ENCODE measurements around the gene DNAJB6. TPM values are rescaled to one million over a fixed set of nuclear protein-coding genes. Genes with fewer than 3 reads are reported as not detected.

DNAJB6 gene
- total RNA-seq, 1 donor from 2014 or later: 93.1 TPM

DNA sequence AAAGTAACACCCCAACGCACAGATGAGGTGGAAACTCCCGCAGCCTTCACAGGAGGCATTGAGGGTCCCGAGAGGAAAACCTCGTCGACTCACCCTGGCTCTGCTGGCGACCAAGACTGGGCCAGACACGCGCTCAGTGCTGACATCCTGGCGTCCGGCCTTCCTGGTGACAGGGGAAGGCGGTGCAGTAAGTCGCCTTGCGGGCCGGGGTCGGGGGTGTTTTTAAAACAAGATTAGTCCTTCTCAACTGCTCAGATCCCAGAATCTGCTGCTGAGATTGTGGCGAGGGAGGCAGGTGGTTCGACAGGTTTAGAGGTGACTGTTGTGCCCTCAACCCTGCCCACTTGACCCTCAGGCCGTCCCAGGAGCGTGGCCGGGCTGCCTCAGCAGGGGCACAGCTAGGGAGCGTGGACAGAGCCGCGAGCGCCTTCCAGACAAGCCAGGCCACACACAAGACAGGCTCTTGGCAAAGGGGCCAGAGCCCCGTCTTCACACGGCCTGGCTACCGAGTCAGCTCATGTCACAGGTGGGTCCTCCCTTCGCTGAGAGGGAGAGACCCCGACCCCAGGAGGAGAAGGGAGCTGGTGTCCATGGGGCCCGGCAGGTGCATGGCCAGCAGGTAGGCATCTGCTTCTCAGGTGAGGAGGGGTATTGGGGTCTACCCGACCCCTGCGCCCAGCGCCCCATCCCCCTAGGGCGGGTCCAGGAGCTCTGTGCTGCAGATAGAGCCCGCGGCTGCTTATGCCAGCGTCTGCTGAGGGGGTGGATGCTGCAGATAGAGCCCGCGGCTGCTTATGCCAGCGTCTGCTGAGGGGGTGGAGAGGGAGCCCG is 81.6 kb downstream of the DNAJB6 start:
- H3K27me3 ChIP-seq: no peaks in the 10 kb centered on the region
- H3K27ac ChIP-seq: no peak overlapping the region
- TF ChIP-seq POLR2A (IDR thresholded peaks at IDR 0.05) (no peak), POLR2AphosphoS5 (IDR thresholded peaks at IDR 0.05; ENCODE audit: insufficient read depth in 1 of 2, low read depth in 1 of 2) (no peak)
- TF ChIP-seq, protein P1, sequence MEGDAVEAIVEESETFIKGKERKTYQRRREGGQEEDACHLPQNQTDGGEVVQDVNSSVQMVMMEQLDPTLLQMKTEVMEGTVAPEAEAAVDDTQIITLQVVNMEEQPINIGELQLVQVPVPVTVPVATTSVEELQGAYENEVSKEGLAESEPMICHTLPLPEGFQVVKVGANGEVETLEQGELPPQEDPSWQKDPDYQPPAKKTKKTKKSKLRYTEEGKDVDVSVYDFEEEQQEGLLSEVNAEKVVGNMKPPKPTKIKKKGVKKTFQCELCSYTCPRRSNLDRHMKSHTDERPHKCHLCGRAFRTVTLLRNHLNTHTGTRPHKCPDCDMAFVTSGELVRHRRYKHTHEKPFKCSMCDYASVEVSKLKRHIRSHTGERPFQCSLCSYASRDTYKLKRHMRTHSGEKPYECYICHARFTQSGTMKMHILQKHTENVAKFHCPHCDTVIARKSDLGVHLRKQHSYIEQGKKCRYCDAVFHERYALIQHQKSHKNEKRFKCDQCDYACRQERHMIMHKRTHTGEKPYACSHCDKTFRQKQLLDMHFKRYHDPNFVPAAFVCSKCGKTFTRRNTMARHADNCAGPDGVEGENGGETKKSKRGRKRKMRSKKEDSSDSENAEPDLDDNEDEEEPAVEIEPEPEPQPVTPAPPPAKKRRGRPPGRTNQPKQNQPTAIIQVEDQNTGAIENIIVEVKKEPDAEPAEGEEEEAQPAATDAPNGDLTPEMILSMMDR (IDR thresholded peaks at IDR 0.05): no peak
- DNase-seq (ENCODE audit: extremely low spot score in 2 of 2): no peak
- no peaks in the 10 kb centered on the region for H3K9me3 ChIP-seq
- no peaks in the 10 kb centered on the region for H3K4me1 ChIP-seq
- H3K4me3 ChIP-seq: no peak overlapping the region
- intact Hi-C loops (cut with DNase I): no loop called here
- H3K36me3 ChIP-seq: peaks cover 0 to 43% of the 10 kb centered on the region in 2 donors

DNA sequence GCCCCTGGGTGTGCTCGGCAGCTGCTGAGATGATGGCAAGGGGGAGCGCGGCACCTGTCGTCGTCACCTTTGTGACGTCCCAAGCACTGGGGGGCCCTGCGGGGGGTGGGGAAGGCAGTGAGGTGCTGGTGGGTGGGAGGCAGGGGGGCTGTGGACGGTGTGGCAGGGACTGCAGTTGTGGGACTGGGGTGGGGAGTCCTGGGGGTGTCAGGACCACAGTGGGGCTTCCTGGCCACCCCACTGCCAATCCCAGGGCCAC is 82.2 kb downstream of the DNAJB6 start:
- Histone ChIP-seq H3K9me3 (no peaks in the 10 kb centered on the region), H3K27ac (no peak overlapping the region), H3K4me1 (no peaks in the 10 kb centered on the region), H3K27me3 (no peaks in the 10 kb centered on the region), H3K36me3 (peaks cover 0 to 41% of the 10 kb centered on the region in 2 donors), H3K4me3 (no peak overlapping the region)
- no peak for DNase-seq (ENCODE audit: extremely low spot score in 2 of 2)
- TF ChIP-seq, protein P1 (IDR thresholded peaks at IDR 0.05): no peak
- TF ChIP-seq POLR2AphosphoS5 (IDR thresholded peaks at IDR 0.05; ENCODE audit: insufficient read depth in 1 of 2, low read depth in 1 of 2) (no peak), POLR2A (IDR thresholded peaks at IDR 0.05) (no peak)
- intact Hi-C loops (cut with DNase I): no loop called here

DNA sequence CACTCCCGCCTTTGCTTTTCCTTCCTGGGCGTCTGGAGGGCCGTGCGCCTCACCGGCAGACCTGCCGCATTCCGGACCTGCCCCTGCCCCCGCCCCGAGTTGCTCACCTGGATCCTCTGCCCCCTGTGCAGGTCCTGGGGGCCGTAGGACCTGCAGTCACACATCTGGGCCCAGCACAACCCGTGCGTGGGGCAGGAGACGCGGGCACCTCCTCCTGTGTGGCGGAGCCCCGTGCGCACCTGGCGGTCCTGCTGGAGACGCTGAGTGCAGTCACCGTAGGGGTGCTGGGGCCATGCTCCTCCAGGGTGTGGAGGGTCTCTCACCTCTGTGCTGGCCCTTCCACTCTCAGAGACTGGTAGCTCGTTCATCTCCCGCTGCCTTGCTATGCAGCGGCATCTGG is 85.5 kb downstream of the DNAJB6 start:
- intact Hi-C loops (cut with DNase I): no loop called here
- H3K4me3 ChIP-seq: no peak overlapping the region
- H3K36me3 ChIP-seq: peaks cover 0 to 13% of the 10 kb centered on the region in 2 donors
- H3K27me3 ChIP-seq: no peaks in the 10 kb centered on the region
- no peaks in the 10 kb centered on the region for H3K9me3 ChIP-seq
- H3K4me1 ChIP-seq: no peaks in the 10 kb centered on the region
- no peak for DNase-seq (ENCODE audit: extremely low spot score in 2 of 2)
- no peak overlapping the region for H3K27ac ChIP-seq
- TF ChIP-seq POLR2A (IDR thresholded peaks at IDR 0.05) (no peak), POLR2AphosphoS5 (IDR thresholded peaks at IDR 0.05; ENCODE audit: insufficient read depth in 1 of 2, low read depth in 1 of 2) (no peak)
- TF ChIP-seq, protein P1 (IDR thresholded peaks at IDR 0.05): no peak

DNA sequence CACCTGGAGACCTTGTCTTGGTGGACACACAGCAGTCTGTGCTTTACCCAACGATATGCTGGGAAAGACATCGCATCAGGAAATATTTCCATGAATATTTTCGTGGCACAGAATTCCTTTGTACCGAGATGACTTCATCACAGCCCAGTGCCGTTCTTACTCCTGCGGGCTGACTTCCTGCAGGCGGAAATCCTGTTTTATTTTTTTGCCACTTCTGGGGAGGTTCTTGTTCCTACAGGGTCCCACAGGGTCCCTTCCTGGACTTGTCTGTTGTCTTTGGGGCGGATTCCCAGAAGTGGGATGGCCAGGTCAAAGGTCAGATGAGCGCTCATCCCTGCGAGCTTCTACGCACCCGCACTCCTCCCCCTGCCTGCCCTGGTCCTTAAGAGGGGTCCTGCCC is 86.5 kb downstream of the DNAJB6 start:
- H3K9me3 ChIP-seq: no peaks in the 10 kb centered on the region
- DNase-seq (ENCODE audit: extremely low spot score in 2 of 2): no peak
- TF ChIP-seq POLR2A (IDR thresholded peaks at IDR 0.05): no peak
- no peak for TF ChIP-seq POLR2AphosphoS5 (IDR thresholded peaks at IDR 0.05; ENCODE audit: insufficient read depth in 1 of 2, low read depth in 1 of 2)
- TF ChIP-seq, protein P1 (IDR thresholded peaks at IDR 0.05): no peak
- no peak overlapping the region for H3K4me3 ChIP-seq
- H3K36me3 ChIP-seq: peaks cover 0 to 5% of the 10 kb centered on the region in 2 donors
- intact Hi-C loops (cut with DNase I): no loop called here
- no peaks in the 10 kb centered on the region for H3K4me1 ChIP-seq
- no peak overlapping the region for H3K27ac ChIP-seq
- no peaks in the 10 kb centered on the region for H3K27me3 ChIP-seq

DNA sequence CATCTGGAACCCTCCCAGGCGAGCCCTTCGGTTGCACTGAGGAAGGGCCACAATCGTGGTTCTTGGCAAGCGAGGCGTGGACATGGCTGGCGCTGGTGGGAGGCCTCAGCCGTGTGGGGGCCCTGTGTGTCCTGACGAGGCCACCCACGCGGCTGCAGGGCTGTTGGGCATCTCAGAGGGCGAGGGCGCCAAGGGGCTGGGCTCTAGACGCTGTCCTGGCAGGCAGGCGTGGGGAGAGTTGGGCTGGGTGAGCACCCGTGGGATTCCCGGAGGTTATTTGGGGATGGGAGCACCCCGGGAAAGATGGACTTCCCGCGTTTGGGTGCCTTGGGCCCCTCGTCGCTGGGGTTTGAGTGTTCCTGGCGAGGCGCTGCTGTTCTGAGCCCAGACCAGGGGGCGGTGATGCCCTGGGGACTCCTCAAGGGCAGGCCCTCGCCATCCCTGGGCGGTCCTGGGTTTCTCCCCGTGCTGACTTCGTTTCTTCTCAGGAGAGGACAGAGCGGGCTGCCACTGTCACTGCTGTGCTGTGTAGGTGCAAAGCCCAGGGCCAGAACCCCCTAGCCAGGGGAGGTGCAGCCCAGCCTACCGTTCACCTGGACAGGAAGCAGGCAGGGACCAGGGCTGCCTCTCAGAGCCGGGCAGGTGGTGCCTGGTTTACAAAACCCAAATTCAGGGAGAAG is 87.2 kb downstream of the DNAJB6 start:
- TF ChIP-seq, protein P1 (IDR thresholded peaks at IDR 0.05): no peak
- no peak for TF ChIP-seq POLR2A (IDR thresholded peaks at IDR 0.05)
- TF ChIP-seq POLR2AphosphoS5 (IDR thresholded peaks at IDR 0.05; ENCODE audit: insufficient read depth in 1 of 2, low read depth in 1 of 2): no peak
- H3K27me3 ChIP-seq: no peaks in the 10 kb centered on the region
- H3K4me3 ChIP-seq: no peak overlapping the region
- no peak for DNase-seq (ENCODE audit: extremely low spot score in 2 of 2)
- H3K4me1 ChIP-seq: no peaks in the 10 kb centered on the region
- intact Hi-C loops (cut with DNase I): no loop called here
- H3K9me3 ChIP-seq: no peaks in the 10 kb centered on the region
- no peak overlapping the region for H3K27ac ChIP-seq
- no peaks in the 10 kb centered on the region for H3K36me3 ChIP-seq

All from vagina (tissue), 2 donors.